CD14-positive monocyte (primary cell): ENCODE measurements around the gene CGB2. TPM values are rescaled to one million over a fixed set of nuclear protein-coding genes. Genes with fewer than 3 reads are reported as not detected.
A peak's percentile ranks its signal among the peaks of the same experiment; 100 is the strongest.

Experiments used
- DNase-seq, 3 donors: peaks; one replicate each; pipeline ENCODE4 v3.0.0-alpha.2; 2011 to 2022
- H2AFZ ChIP-seq: 2 replicates; pipeline ENCODE4 v1.6.0; 2012; ENCODE audit warnings: mild to moderate bottlenecking, low read depth, low read length, inconsistent platforms; ENCODE audit not compliant: insufficient read depth, poor library complexity, severe bottlenecking
- H3K27ac ChIP-seq, 2 donors: 1 replicate in 1 of 2; 2 replicates in 1 of 2; pipeline ENCODE4 v1.5.1; 2012 to 2013; ENCODE audit warnings: low read length in 2 of 2, control low read depth in 1 of 2, inconsistent platforms in 1 of 2, low read depth in 1 of 2, mild to moderate bottlenecking in 1 of 2
- H3K27me3 ChIP-seq, 2 donors: one replicate each; pipeline versions ENCODE4 v1.6.0 to v1.6.1; 2011 to 2013; ENCODE audit warnings: low read length in 2 of 2; ENCODE audit not compliant: control insufficient read depth in 2 of 2, insufficient read depth in 2 of 2
- H3K36me3 ChIP-seq, 2 donors: replicated peaks in 1 of 2; 1 replicate in 1 of 2; 2 replicates in 1 of 2; pipeline versions ENCODE4 v1.5.1 to v1.6.1; 2012 to 2013; ENCODE audit warnings: low read length in 2 of 2, control low read depth in 1 of 2, inconsistent platforms in 1 of 2, mild to moderate bottlenecking in 1 of 2; ENCODE audit not compliant: insufficient read depth in 2 of 2, control insufficient read depth in 1 of 2
- H3K4me1 ChIP-seq, 2 donors: 1 replicate in 1 of 2; 2 replicates in 1 of 2; pipeline versions ENCODE4 v1.5.1 to v1.6.1; 2012 to 2013; ENCODE audit warnings: low read length in 2 of 2, control low read depth in 1 of 2, inconsistent platforms in 1 of 2, mild to moderate bottlenecking in 1 of 2, moderate library complexity in 1 of 2; ENCODE audit not compliant: insufficient read depth in 2 of 2, control insufficient read depth in 1 of 2
- H3K4me2 ChIP-seq: replicated peaks from 2 replicates; pipeline ENCODE3; 2012; ENCODE audit warnings: low read length, moderate library complexity, mild to moderate bottlenecking; ENCODE audit not compliant: poor library complexity, severe bottlenecking; ENCODE audit errors: extremely low read depth
- H3K4me3 ChIP-seq, 3 experiments: fragments of 200-600 bp in 1 of 3; sonication (generic) in 1 of 3; replicated peaks in 1 of 3; 1 replicate in 2 of 3; 2 replicates in 1 of 3; pipeline ENCODE4 v1.5.1; 2011 to 2013; ENCODE audit warnings: low read length in 3 of 3, mild to moderate bottlenecking in 3 of 3, control low read depth in 2 of 3, low read depth in 2 of 3, inconsistent platforms in 1 of 3, moderate library complexity in 1 of 3
- H3K79me2 ChIP-seq: 2 replicates; pipeline ENCODE4 v1.6.0; 2012; ENCODE audit warnings: mild to moderate bottlenecking, control low read depth, inconsistent platforms, low read length, moderate library complexity; ENCODE audit not compliant: insufficient read depth
- H3K9ac ChIP-seq: 2 replicates; pipeline ENCODE4 v1.6.0; 2017; ENCODE audit warnings: low read length, mild to moderate bottlenecking; ENCODE audit not compliant: insufficient read depth, poor library complexity, severe bottlenecking
- H3K9me3 ChIP-seq, 2 donors: replicated peaks in 1 of 2; 1 replicate in 1 of 2; 2 replicates in 1 of 2; pipeline versions ENCODE4 v1.5.1 to v1.6.1; 2012 to 2013; ENCODE audit warnings: low read length in 2 of 2, control low read depth in 1 of 2; ENCODE audit not compliant: control insufficient read depth in 1 of 2, insufficient read depth in 1 of 2
- H4K20me1 ChIP-seq: 2 replicates; pipeline ENCODE4 v1.6.0; 2012; ENCODE audit warnings: mild to moderate bottlenecking, low read length, control low read depth, moderate library complexity; ENCODE audit not compliant: insufficient read depth
- H3K27ac Mint-ChIP-seq, 7 donors: one replicate each; pipeline ENCODE4 v1.8.0; 2020; ENCODE audit warnings: mild to moderate bottlenecking in 7 of 7, mixed read lengths in 7 of 7, moderate library complexity in 6 of 7, inconsistent platforms in 2 of 7
- H3K27me3 Mint-ChIP-seq, 3 donors: one replicate each; pipeline ENCODE4 v1.8.0; 2021 to 2022; ENCODE audit warnings: low read depth in 3 of 3, mild to moderate bottlenecking in 3 of 3, mixed read lengths in 3 of 3, moderate library complexity in 3 of 3, inconsistent platforms in 1 of 3
- H3K36me3 Mint-ChIP-seq, 2 donors: one replicate each; pipeline ENCODE4 v1.8.0; 2020; ENCODE audit warnings: mixed read lengths in 2 of 2, inconsistent platforms in 1 of 2, mild to moderate bottlenecking in 1 of 2
- H3K4me1 Mint-ChIP-seq: one replicate; pipeline ENCODE4 v1.8.0; 2020; ENCODE audit warnings: mild to moderate bottlenecking, mixed read lengths
- H3K4me3 Mint-ChIP-seq, 2 donors: one replicate each; pipeline ENCODE4 v1.8.0; 2020; ENCODE audit warnings: mild to moderate bottlenecking in 2 of 2, mixed read lengths in 2 of 2, moderate library complexity in 1 of 2
- H3K9me3 Mint-ChIP-seq, 7 donors: one replicate each; pipeline ENCODE4 v1.8.0; 2020 to 2022; ENCODE audit warnings: mixed read lengths in 7 of 7, mild to moderate bottlenecking in 6 of 7, moderate library complexity in 6 of 7, inconsistent platforms in 2 of 7
- CTCF ChIP-seq: fragments of 200-600 bp; IDR thresholded peaks from one replicate; pipeline ENCODE4 v1.8.0; 2022; ENCODE audit warnings: antibody characterized with exemption, mild to moderate bottlenecking
- WGBS: methylation state at CpG from one replicate; pipeline ENCODE4 v1.1.5; 2013; ENCODE audit warnings: missing lambda C conversion rate; ENCODE audit not compliant: insufficient coverage; 5-methylcytosine and 5-hydroxymethylcytosine counted together
- intact Hi-C, 2 donors: fragments of 100-400 bp; cut with micrococcal nuclease; formaldehyde crosslinking; loops; one replicate each; pipeline versions ENCODE4 v1.15.0 to v1.15.1; 2023
- polyA plus RNA-seq, 3 donors: library from polyadenylated mRNA; depleted of rRNA in 1 of 3; unstranded in 2 of 3; stranded (reverse) in 1 of 3; fragments of 300-500 nt in 2 of 3; fragments of >200 nt in 1 of 3; fragmentation: Illumina TruSeq in 2 of 3; gene quantifications; 1 replicate in 2 of 3; 2 replicates in 1 of 3; pipeline ENCODE4 v1.2.3, GENCODE V29; 2012 to 2021

CGB2 gene
- polyA plus RNA-seq, 3 donors = not detected

- Histone ChIP-seq H3K4me3 (no peak overlapping the region), H3K9me3 (no peaks in the 10 kb centered on the region), H4K20me1 (no peaks in the 10 kb centered on the region), H3K4me2 (no peak overlapping the region), H3K79me2 (peaks cover 12% of the 10 kb centered on the region), H3K36me3 (peaks cover 49 to 90% of the 10 kb centered on the region in 2 donors), H3K27me3 (no peaks in the 10 kb centered on the region), H2AFZ (no peak overlapping the region), H3K27ac (peak overlapping the region in 1 of 2 donors; percentile 26), H3K9ac (no peak overlapping the region), H3K4me1 (no peaks in the 10 kb centered on the region)
- Mint-ChIP-seq H3K9me3 (no peaks in the 10 kb centered on the region), H3K27ac (peak overlapping the region in 2 of 7 donors; percentile 36 to 61), H3K4me1 (no peaks in the 10 kb centered on the region), H3K27me3 (peaks cover 0 to 5% (median 0%) of the 10 kb centered on the region in 3 donors), H3K36me3 (peaks cover 53 to 91% of the 10 kb centered on the region in 2 donors), H3K4me3 (no peak overlapping the region)
- no peak for DNase-seq
- no peak for TF ChIP-seq CTCF
- intact Hi-C loops = no loop called here
- 93% methylated on average over 13 of the region's 13 CpGs for WGBS
Observed at GRCh38 chr19:48985711-48986110, 46.0 kb upstream of the CGB2 start.

GRCh38 chr19:48986211-48986610, 45.5 kb upstream of the CGB2 start:
- no peaks in the 10 kb centered on the region for H3K9me3 ChIP-seq
- peaks cover 49 to 86% of the 10 kb centered on the region in 2 donors for H3K36me3 ChIP-seq
- H3K4me1 ChIP-seq = peaks cover 0 to 4% of the 10 kb centered on the region in 2 donors
- peaks cover 17% of the 10 kb centered on the region for H3K79me2 ChIP-seq
- H3K27me3 Mint-ChIP-seq = peaks cover 0 to 5% (median 0%) of the 10 kb centered on the region in 3 donors
- no peak overlapping the region for H3K4me3 Mint-ChIP-seq
- H3K27me3 ChIP-seq = no peaks in the 10 kb centered on the region
- intact Hi-C loops = no loop called here
- H2AFZ ChIP-seq = no peak overlapping the region
- no peak for DNase-seq
- peaks cover 53 to 91% of the 10 kb centered on the region in 2 donors for H3K36me3 Mint-ChIP-seq
- H4K20me1 ChIP-seq = no peaks in the 10 kb centered on the region
- H3K4me2 ChIP-seq = no peak overlapping the region
- TF ChIP-seq CTCF = no peak
- H3K4me3 ChIP-seq = no peak overlapping the region
- no peaks in the 10 kb centered on the region for H3K4me1 Mint-ChIP-seq
- peak overlapping the region in 2 of 7 donors; percentile 36 to 46 for H3K27ac Mint-ChIP-seq
- H3K9me3 Mint-ChIP-seq = no peaks in the 10 kb centered on the region
- peak overlapping the region in 1 of 2 donors; percentile 26 for H3K27ac ChIP-seq
- WGBS = no CpG with 5 or more reads among the region's 3 CpGs
- H3K9ac ChIP-seq = no peak overlapping the region
